GM18502 (cell line): ENCODE measurements around the gene CRYGD.
"Not testable (repeated sequence)": the region's sequence is repeated elsewhere in the genome, so short reads cannot be mapped to it uniquely, and the experiment has no call there.

ENCODE experiments used
- ATAC-seq: cut with Tn5 transposase; IDR thresholded peaks from one replicate; pipeline ENCODE4 v1.9.1; 2021; ENCODE audit warnings: mild to moderate bottlenecking; ENCODE audit not compliant: unreplicated experiment, poor library complexity

Gene CRYGD

GRCh38 chr2:208124013-208124715, at the start of gene CRYGD:
TSS of gene CRYGD (minus strand) at chr2:208124524. CDS start at chr2:208124473, 51 bp downstream.
- ATAC-seq: not testable (repeated sequence)

GRCh38 chr2:208172125-208172524, 47.8 kb upstream of the CRYGD start:
- ATAC-seq: no peak

GRCh38 chr2:208164951-208165755, 40.8 kb upstream of the CRYGD start:
- ATAC-seq: no peak

- no peak for ATAC-seq
Measured at GRCh38 chr2:208163489-208163888, 39.2 kb upstream of the CRYGD start, which contains the start of gene CRYGA. TSS of gene CRYGA (minus strand) at chr2:208163589. CDS start at chr2:208163556, 33 bp downstream.

- ATAC-seq: no peak
Measured at GRCh38 chr2:208156439-208156838, 32.1 kb upstream of the CRYGD start.

- ATAC-seq: no peak
Measured at GRCh38 chr2:208153156-208153555, 28.8 kb upstream of the CRYGD start.

GRCh38 chr2:208150956-208151355, 26.6 kb upstream of the CRYGD start:
- no peak for ATAC-seq

- ATAC-seq: no peak
Measured at GRCh38 chr2:208150094-208150493, 25.8 kb upstream of the CRYGD start.

GRCh38 chr2:208148803-208149202, 24.5 kb upstream of the CRYGD start:
- ATAC-seq: no peak

GRCh38 chr2:208147759-208148158, 23.4 kb upstream of the CRYGD start:
- ATAC-seq: no peak

- no peak for ATAC-seq
Measured at GRCh38 chr2:208147008-208147407, 22.7 kb upstream of the CRYGD start.

- no peak for ATAC-seq
Measured at GRCh38 chr2:208146006-208146405, 21.7 kb upstream of the CRYGD start, which contains the start of gene CRYGB. TSS of gene CRYGB (minus strand) at chr2:208146158. CDS start at chr2:208146120, 38 bp downstream.

GRCh38 chr2:208142925-208143799, 18.8 kb upstream of the CRYGD start:
- ATAC-seq: no peak

- ATAC-seq: no peak
Measured at GRCh38 chr2:208142240-208142924, 18.1 kb upstream of the CRYGD start.

GRCh38 chr2:208139447-208139846, 15.1 kb upstream of the CRYGD start:
- ATAC-seq: no peak

- ATAC-seq: not testable (repeated sequence)
Measured at GRCh38 chr2:208138334-208138733, 14.0 kb upstream of the CRYGD start.

- ATAC-seq: no peak
Measured at GRCh38 chr2:208136716-208137094, 12.4 kb upstream of the CRYGD start.

GRCh38 chr2:208135794-208136715, 11.7 kb upstream of the CRYGD start:
- ATAC-seq: no peak
